GM12873 (cell line): ENCODE measurements around the gene NPW.

Source experiments
- TF ChIP-seq, protein P1 (sequence below): IDR thresholded peaks from 2 replicates; pipeline ENCODE4 v1.5.1; 2012; ENCODE audit warnings: low read depth, mild to moderate bottlenecking, moderate library complexity, low read length, control low read depth; ENCODE audit not compliant: insufficient read depth; ENCODE audit errors: missing control alignments

NPW gene

GRCh38 chr16:2001035-2001434 lies 18.6 kb upstream of the NPW start:
- TF ChIP-seq, protein P1, sequence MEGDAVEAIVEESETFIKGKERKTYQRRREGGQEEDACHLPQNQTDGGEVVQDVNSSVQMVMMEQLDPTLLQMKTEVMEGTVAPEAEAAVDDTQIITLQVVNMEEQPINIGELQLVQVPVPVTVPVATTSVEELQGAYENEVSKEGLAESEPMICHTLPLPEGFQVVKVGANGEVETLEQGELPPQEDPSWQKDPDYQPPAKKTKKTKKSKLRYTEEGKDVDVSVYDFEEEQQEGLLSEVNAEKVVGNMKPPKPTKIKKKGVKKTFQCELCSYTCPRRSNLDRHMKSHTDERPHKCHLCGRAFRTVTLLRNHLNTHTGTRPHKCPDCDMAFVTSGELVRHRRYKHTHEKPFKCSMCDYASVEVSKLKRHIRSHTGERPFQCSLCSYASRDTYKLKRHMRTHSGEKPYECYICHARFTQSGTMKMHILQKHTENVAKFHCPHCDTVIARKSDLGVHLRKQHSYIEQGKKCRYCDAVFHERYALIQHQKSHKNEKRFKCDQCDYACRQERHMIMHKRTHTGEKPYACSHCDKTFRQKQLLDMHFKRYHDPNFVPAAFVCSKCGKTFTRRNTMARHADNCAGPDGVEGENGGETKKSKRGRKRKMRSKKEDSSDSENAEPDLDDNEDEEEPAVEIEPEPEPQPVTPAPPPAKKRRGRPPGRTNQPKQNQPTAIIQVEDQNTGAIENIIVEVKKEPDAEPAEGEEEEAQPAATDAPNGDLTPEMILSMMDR, result no peak

DNA sequence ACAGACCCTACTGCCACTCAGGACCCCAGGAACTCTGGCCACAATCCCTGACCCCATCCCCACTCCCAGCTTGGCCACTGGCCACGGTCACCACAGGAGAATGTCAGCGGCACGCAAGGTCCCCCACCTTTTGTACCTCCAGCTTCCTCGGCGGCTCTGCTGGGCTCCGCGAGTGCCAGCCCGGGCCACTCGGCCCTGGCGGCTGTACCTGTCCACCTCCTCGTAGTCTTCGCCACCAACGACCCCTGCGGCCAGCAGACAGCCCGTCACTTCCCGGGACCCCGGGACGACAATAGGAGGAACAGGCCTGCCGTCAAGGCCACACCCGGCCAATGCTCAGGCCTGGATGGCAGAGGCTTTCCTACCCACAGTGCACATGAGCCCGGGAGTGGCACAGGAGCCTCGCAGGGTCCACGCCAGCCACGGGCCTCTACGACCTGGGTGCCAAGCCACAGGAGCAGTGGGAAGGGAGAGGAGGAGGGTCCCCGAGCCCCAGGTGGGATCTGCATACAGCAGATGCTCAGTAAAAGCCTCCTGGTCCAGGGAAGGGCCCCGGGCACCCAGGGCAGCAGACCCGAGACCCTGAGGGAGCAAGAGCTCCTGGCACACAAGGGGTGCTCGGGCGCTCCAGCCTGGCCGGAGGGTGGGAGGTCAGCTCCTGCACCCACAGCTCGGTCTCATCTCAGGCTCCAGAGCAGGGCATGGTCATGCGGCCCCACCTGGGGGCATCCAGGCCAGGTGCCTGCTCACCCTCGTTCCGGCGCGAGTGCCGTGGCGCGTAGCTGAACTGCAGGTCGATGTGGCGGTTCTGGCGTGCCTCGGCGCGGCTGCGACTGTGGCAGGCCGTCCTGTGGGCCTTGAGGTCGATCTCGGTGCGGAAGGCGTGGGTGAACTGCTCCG lies 17.9 kb upstream of the NPW start:
- TF ChIP-seq, protein P1, result no peak

GRCh38 chr16:2002406-2003230 lies 17.0 kb upstream of the NPW start:
- TF ChIP-seq, protein P1, result no peak

DNA sequence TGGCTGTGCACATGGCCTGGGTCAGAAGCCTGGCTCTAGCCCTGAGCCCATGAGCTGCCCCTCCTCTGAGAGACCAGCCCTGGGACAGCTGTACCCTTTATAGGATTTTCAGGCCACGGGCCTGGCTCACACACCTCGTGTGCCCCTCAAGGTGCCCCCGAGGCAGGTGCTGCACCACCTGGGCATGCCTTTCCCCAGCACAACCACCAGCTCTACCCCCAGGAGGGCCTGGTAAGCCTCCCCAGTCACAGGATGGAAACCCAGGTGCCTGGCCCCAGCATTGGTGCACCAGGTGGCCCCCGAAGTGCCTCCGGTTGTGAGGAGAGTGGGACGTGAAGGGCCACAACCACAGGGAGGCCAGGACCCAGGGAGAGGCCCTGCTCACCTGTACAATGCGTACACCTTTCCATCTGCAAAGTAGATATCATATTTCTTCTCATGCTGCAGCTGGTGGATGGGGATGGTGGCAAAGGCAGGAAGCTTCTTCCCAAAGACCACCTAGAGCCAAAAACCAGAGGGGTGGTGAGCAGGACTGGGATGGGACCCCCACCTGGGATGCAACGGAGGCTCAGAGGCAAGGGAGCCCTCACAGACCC lies 16.3 kb upstream of the NPW start:
- TF ChIP-seq, protein P1, result no peak

DNA sequence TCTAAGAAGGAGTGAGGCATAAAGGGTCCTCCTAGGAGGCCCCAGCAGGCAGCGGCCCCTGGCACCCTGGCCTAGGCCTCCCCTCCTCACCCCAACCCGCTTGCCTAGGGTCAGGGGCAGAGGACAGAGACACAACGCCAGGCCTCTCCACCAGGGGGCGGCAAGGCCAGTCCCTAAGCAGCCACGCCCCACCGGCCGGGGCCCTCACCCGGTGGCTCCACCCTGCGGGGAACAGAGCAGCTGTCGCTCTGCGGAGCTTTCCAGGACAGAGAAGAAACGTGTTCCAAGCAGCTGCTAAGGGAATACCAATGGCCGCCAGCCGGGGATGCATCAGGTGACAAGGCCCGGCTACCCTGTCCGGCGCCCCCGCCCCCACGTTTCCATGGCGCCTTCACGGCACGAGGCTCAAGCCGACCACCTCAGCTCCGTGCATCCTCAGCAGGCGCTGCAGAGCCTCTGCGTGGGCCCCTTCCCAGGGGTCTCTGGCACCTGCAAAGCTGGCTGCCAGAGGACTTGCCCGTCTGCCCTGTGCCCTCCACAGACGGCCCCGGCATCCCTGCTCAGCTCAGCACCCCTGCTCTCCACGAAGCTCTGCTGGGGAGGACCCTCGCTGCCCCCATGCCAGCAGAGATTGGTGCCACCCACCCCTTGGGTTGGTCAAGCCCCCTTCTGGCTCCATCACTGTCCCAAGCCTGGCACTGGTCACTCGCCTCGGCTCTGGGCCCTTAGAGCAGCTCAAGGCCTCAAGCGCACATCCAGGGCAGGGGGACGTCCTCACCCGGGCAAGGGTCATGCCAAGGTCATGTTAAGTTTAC lies 15.6 kb upstream of the NPW start:
- TF ChIP-seq, protein P1, result peak; percentile 96

- TF ChIP-seq, protein P1, result no peak
Measured at GRCh38 chr16:2004795-2005517, 14.6 kb upstream of the NPW start.
